ENCODE data around the gene KLHL26. TPM values are rescaled to one million over a fixed set of nuclear protein-coding genes. Genes with fewer than 3 reads are reported as not detected.

Gene KLHL26
- total RNA-seq, 1 experiment from 2014 or later = 8.4 TPM

- no peak for TF ChIP-seq EZH2 (IDR thresholded peaks at IDR 0.05; ENCODE audit: low read length, unreplicated experiment)
- no peak for TF ChIP-seq EZH2phosphoT487 (IDR thresholded peaks at IDR 0.05; ENCODE audit: borderline replicate concordance, low read length)
- no peak for TF ChIP-seq CTCF (conservative IDR thresholded peaks at IDR 0.05; ENCODE audit: low read depth, low read length)
- DNase-seq (no peak), ATAC-seq (no peak)
- Histone ChIP-seq H4K20me1 (ENCODE audit: low read length) (peaks cover 9% of the 10 kb centered on the region), H3K4me3 (ENCODE audit: low read length) (no peak overlapping the region), H3K79me2 (ENCODE audit: low read length) (peaks cover 64% of the 10 kb centered on the region), H3F3A (ENCODE audit: low read length, unreplicated experiment) (no peaks in the 10 kb centered on the region), H3K4me1 (ENCODE audit: insufficient read depth, low read length) (peaks cover 16% of the 10 kb centered on the region), H3K9ac (ENCODE audit: low read length) (no peak overlapping the region), H3K9me2 (replicated peaks; ENCODE audit: low read length) (no peaks in the 10 kb centered on the region), H3K36me3 (ENCODE audit: low read depth, low read length) (no peaks in the 10 kb centered on the region), H3K4me2 (ENCODE audit: low read length) (no peak overlapping the region), H3K27ac (ENCODE audit: low read length) (no peak overlapping the region), H2AFZ (ENCODE audit: low read length) (no peak overlapping the region), H3K9me3 (ENCODE audit: low read length) (no peaks in the 10 kb centered on the region), H3K27me3 (ENCODE audit: low read length) (no peaks in the 10 kb centered on the region)
- POLR2A ChIA-PET (ENCODE audit: unreplicated experiment) = no interaction called here
- BruUV-seq (replicated peaks) = no TSS peak
- intact Hi-C loops (cut with micrococcal nuclease) = no loop called here
- CTCF ChIA-PET = no interaction called here
Observed at GRCh38 chr19:18687740-18688465, 51.1 kb downstream of the KLHL26 start.

- H3K9me2 ChIP-seq (replicated peaks; ENCODE audit: low read length) = no peaks in the 10 kb centered on the region
- H3F3A ChIP-seq (ENCODE audit: low read length, unreplicated experiment) = no peaks in the 10 kb centered on the region
- no peak overlapping the region for H3K4me3 ChIP-seq (ENCODE audit: low read length)
- BruUV-seq (replicated peaks) = no TSS peak
- H3K27me3 ChIP-seq (ENCODE audit: low read length) = no peaks in the 10 kb centered on the region
- peaks cover 39% of the 10 kb centered on the region for H3K79me2 ChIP-seq (ENCODE audit: low read length)
- no peak for DNase-seq
- peaks cover 13% of the 10 kb centered on the region for H3K4me1 ChIP-seq (ENCODE audit: insufficient read depth, low read length)
- H3K36me3 ChIP-seq (ENCODE audit: low read depth, low read length) = no peaks in the 10 kb centered on the region
- intact Hi-C loops (cut with micrococcal nuclease) = no loop called here
- ATAC-seq = no peak
- no peak overlapping the region for H3K27ac ChIP-seq (ENCODE audit: low read length)
- H3K4me2 ChIP-seq (ENCODE audit: low read length) = no peak overlapping the region
- ChIA-PET POLR2A (ENCODE audit: unreplicated experiment) (no interaction called here), CTCF (no interaction called here)
- no peak overlapping the region for H3K9ac ChIP-seq (ENCODE audit: low read length)
- H2AFZ ChIP-seq (ENCODE audit: low read length) = no peak overlapping the region
- TF ChIP-seq EZH2phosphoT487 (IDR thresholded peaks at IDR 0.05; ENCODE audit: borderline replicate concordance, low read length) (no peak), EZH2 (IDR thresholded peaks at IDR 0.05; ENCODE audit: low read length, unreplicated experiment) (no peak), CTCF (conservative IDR thresholded peaks at IDR 0.05; ENCODE audit: low read depth, low read length) (no peak)
- peaks cover 16% of the 10 kb centered on the region; the same call in 1 of the 2 replicates for H4K20me1 ChIP-seq (ENCODE audit: low read length)
- no peaks in the 10 kb centered on the region for H3K9me3 ChIP-seq (ENCODE audit: low read length)
Observed at GRCh38 chr19:18696023-18696422, 59.2 kb downstream of the KLHL26 start.

- Histone ChIP-seq H3F3A (ENCODE audit: low read length, unreplicated experiment) (no peaks in the 10 kb centered on the region), H3K27me3 (ENCODE audit: low read length) (no peaks in the 10 kb centered on the region), H3K4me1 (ENCODE audit: insufficient read depth, low read length) (peaks cover 19% of the 10 kb centered on the region), H3K9me2 (replicated peaks; ENCODE audit: low read length) (no peaks in the 10 kb centered on the region), H3K9me3 (ENCODE audit: low read length) (no peaks in the 10 kb centered on the region), H3K27ac (ENCODE audit: low read length) (no peak overlapping the region), H3K4me3 (ENCODE audit: low read length) (no peak overlapping the region), H4K20me1 (ENCODE audit: low read length) (peaks cover 16% of the 10 kb centered on the region; the same call in 1 of the 2 replicates), H3K9ac (ENCODE audit: low read length) (no peak overlapping the region), H3K36me3 (ENCODE audit: low read depth, low read length) (no peaks in the 10 kb centered on the region), H3K79me2 (ENCODE audit: low read length) (peaks cover 44% of the 10 kb centered on the region), H2AFZ (ENCODE audit: low read length) (no peak overlapping the region), H3K4me2 (ENCODE audit: low read length) (no peak overlapping the region)
- ChIA-PET POLR2A (ENCODE audit: unreplicated experiment) (no interaction called here), CTCF (no interaction called here)
- no peak for TF ChIP-seq EZH2phosphoT487 (IDR thresholded peaks at IDR 0.05; ENCODE audit: borderline replicate concordance, low read length)
- TF ChIP-seq CTCF (conservative IDR thresholded peaks at IDR 0.05; ENCODE audit: low read depth, low read length) = no peak
- no peak for TF ChIP-seq EZH2 (IDR thresholded peaks at IDR 0.05; ENCODE audit: low read length, unreplicated experiment)
- DNase-seq (peak; percentile 29), ATAC-seq (no peak)
- intact Hi-C loops (cut with micrococcal nuclease) = no loop called here
- no TSS peak for BruUV-seq (replicated peaks)
Observed at GRCh38 chr19:18697680-18698079, 60.9 kb downstream of the KLHL26 start.
